Measurements from ENCODE around the gene PHACTR1.

- TF ChIP-seq POLR2AphosphoS5 (IDR thresholded peaks at IDR 0.05; ENCODE audit: low read depth) (no peak), CTCF (IDR thresholded peaks at IDR 0.05; ENCODE audit: insufficient read depth, low read length) (peak; percentile 42), GABPA (IDR thresholded peaks at IDR 0.05; ENCODE audit: low read depth) (no peak), REST (IDR thresholded peaks at IDR 0.05; ENCODE audit: insufficient replicate concordance, low read depth) (no peak), SPI1 (IDR thresholded peaks at IDR 0.05; ENCODE audit: borderline replicate concordance, low read depth) (no peak)
Measured at GRCh38 chr6:13331516-13332348, 615.2 kb downstream of the PHACTR1 start.
